Stimulated activated CD8-positive, alpha-beta memory T cell treated with anti-CD3 and anti-CD28 coated beads, Interleukin-12 subunit alpha, Interleukin-12 subunit beta, amount 100 ng/mL, for 4 hours (primary cell): ENCODE measurements around the gene DENND2A.
"Not testable (repeated sequence)": the region's sequence is repeated elsewhere in the genome, so short reads cannot be mapped to it uniquely, and the experiment has no call there.

ENCODE experiments used
- DNase-seq: peaks from one replicate; pipeline ENCODE4 v3.0.0-alpha.2; 2020; ENCODE audit warnings: low read depth

The DENND2A gene

GRCh38 chr7:140646931-140647647 is 6.5 kb upstream of the DENND2A start:
- no peak for DNase-seq

DNA sequence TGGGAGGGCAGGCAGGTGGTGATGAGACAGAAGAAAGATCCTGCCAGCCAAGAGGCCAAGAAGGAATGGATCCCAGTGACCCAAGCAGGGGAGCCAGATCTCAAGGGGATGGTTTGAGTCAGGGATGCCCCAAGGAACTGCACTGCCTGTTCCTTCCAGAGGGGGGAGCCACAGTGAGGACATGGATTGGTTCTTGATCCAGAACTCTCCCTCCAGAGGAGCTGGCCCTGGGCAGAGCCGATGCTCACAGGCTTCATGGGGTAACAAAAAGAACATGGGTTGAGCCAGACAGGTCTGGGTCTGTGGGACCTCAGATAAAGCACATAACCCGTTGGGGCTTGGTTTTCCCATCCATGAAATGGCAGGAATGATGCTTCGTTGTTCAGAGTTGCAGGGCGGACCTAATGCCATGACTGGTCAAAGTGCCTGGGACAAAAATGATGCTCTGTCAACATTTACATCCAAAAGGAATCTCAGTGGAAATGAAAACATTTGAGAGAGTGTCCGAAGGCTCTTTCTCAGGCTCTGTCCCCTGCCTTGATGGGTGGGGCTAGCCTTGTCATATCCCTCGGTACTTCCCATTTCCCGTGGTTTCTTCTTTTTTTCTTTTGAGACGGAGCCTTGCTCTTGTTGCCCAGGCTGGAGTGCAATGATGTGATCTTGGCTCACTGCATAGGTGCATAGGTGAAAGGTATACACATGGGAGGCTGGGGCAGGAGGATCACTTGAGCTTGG is 4.7 kb upstream of the DENND2A start:
- no peak for DNase-seq

DNA sequence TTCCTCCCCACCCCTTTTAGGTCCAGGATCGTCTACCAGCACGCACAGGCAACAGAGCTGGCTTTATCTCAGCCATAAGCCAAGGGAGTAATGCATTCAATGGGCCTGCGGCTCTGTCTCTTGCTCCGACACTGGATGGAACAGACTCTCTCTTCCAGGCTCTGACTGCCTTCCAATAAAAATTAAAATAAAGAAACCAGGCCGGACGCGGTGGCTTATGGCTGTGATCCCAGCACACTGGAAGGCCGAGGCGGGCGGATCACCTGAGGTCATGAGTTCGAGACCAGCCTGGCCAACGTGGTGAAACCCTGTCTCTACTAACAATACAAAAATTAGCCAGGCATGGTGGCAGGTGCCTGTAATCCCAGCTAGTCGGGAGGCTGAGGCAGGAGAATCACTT is 4.1 kb upstream of the DENND2A start:
- DNase-seq, result not testable (repeated sequence)

- DNase-seq, result no peak
These were observed 2.8 kb upstream of the DENND2A start for GRCh38 chr7:140643416-140643815.

GRCh38 chr7:140641524-140642195 is 1.0 kb upstream of the DENND2A start:
- no peak for DNase-seq

DNA sequence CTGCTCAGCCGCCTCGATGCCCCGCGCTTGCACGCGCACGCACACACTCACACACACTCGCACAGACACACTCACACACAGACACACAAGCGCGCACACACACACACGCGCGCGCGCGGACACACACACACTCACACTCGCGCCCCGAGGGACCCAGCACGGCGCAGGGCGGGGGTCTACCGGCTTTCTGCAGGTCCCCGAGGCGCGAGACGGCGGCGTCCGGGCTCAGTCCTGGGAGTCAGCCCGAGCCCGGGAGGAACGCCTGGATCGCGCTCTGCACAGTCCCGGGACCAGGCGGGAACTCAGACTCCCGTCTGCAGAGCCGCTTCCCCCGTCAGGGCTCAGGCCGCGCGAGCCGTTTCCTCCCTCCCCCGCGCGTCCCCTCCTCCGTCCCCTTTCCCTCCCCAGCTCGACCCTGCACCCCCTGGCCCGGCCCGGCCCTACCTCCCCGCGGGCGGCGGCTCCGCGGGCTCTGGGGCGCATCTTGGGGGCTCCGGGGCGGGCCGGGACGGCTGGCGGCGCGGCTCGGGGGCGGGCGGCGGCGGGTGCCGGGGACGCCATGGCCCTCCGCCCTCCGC is 464 bp downstream of the DENND2A start:
- DNase-seq, result no peak

GRCh38 chr7:140639366-140640053 is 1.1 kb downstream of the DENND2A start:
- no peak for DNase-seq

GRCh38 chr7:140638173-140638791 is 2.3 kb downstream of the DENND2A start:
- no peak for DNase-seq

DNA sequence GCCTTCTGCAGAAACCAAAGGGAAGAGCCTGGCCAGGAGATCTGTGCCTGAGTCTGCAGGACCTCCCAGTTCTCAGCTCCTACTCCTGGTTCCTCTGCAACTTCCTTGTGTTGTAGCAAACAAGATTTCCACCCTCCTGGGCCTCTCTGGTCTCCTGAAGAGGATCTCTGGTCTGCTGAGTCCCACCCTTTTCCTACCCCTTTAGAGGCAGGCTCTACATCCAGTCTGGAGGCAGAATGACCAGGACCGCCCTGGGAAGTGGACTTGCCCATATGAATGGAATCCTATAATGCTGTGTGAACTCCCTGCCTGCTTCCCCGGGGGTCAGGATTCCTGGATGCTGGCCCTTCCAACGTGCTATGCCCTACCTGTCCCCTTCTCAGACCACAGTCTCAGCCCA is 3.2 kb downstream of the DENND2A start:
- no peak for DNase-seq

DNA sequence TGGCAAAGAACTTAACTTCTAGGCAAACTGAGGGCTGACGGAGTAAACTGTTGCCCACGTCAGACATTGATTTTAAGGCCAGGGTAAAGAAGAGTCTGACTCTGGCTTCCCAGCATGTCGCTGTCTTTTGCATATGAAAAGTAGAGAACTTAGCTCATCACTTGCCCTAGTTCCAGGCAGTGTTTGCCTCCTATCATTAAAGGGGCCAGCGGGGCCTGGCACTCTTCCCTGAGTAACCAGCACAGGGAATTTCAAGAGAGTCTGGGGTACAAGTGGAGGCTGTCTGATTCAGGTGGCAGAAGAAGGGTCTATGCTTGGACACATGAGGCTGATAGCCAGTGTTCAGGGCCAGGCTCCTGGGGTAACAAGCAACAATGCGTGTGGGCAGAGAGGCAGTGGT is 4.8 kb downstream of the DENND2A start:
- DNase-seq, result no peak

- DNase-seq, result no peak
These were observed 5.3 kb downstream of the DENND2A start for GRCh38 chr7:140635345-140635744.

- no peak for DNase-seq
These were observed 9.0 kb downstream of the DENND2A start for GRCh38 chr7:140631602-140632001.

- no peak for DNase-seq
These were observed 9.6 kb downstream of the DENND2A start for GRCh38 chr7:140631021-140631420.

- DNase-seq, result no peak
These were observed 14.4 kb downstream of the DENND2A start for GRCh38 chr7:140625908-140626868.

DNA sequence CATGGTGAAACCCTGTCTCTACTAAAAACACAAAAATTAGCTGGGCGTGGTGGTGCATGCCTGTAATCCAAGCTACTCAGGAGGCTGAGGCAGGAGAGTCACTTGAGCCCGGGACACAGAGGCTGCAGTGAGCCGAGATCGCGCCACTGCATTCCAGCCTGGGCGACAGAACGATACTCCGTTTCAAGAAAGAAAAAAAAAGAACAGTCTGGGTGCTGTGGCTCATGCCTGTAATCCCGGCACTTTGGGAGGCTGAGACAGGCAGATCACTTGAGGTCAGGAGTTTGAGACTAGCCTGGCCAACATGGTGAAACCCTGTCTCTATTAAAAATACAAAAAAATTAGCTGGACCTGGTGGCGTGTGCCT is 15.4 kb downstream of the DENND2A start:
- not testable (repeated sequence) for DNase-seq

- no peak for DNase-seq
These were observed 16.0 kb downstream of the DENND2A start for GRCh38 chr7:140624392-140625191.

- no peak for DNase-seq
These were observed 16.6 kb downstream of the DENND2A start for GRCh38 chr7:140623980-140624379.

GRCh38 chr7:140621401-140622021 is 19.1 kb downstream of the DENND2A start:
- DNase-seq, result no peak

GRCh38 chr7:140619915-140620510 is 20.6 kb downstream of the DENND2A start:
- not testable (repeated sequence) for DNase-seq
